ENCODE results near the gene WTIP.

Gene WTIP

DNA sequence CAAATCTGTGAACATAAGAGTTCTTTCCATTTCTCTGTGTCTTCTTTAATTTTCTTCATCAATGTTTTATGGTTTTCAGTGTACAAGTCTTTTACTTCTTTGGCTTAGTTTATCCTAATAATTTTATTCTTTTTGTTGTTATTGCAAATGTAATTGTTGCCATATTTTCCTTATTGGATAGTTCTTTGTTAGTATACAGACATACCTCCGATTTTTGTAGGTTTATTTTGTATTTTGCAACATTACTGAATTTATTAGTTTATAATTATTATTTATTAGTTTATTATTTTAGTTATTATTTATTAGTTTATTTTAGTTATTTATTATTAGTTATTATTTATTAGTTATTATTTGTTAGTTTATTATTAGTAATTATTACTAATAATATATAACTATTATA is 43.4 kb downstream of the WTIP start:
- TF ChIP-seq, protein P1, sequence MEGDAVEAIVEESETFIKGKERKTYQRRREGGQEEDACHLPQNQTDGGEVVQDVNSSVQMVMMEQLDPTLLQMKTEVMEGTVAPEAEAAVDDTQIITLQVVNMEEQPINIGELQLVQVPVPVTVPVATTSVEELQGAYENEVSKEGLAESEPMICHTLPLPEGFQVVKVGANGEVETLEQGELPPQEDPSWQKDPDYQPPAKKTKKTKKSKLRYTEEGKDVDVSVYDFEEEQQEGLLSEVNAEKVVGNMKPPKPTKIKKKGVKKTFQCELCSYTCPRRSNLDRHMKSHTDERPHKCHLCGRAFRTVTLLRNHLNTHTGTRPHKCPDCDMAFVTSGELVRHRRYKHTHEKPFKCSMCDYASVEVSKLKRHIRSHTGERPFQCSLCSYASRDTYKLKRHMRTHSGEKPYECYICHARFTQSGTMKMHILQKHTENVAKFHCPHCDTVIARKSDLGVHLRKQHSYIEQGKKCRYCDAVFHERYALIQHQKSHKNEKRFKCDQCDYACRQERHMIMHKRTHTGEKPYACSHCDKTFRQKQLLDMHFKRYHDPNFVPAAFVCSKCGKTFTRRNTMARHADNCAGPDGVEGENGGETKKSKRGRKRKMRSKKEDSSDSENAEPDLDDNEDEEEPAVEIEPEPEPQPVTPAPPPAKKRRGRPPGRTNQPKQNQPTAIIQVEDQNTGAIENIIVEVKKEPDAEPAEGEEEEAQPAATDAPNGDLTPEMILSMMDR (IDR thresholded peaks at IDR 0.05; ENCODE audit: extremely low read depth, insufficient read depth, missing control alignments), result no peak
- DNase-seq (ENCODE audit: low spot score), result no peak
- in situ Hi-C loops (cut with MboI; ENCODE audit: low pct_unique_long_range_greater_than_20kb, low sequenced_read_pairs, unreplicated experiment), result no loop called here

DNA sequence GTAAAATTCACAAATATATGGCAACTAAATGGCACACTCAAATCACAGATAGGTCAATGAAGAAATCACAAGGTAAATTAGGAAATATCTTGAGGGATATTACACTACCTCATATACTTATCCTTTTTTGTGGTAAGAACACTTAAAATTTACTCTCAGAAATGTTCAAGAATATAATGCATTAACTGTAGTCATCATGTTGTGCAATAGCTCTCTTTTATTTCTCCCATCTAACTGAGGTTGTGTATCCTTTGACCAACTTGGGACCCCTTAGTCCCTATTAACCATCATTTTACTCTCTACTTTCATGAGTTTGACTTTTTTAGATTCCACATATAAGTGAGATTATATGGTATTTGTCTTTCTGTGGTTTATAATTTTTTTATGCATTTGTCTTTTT is 52.6 kb downstream of the WTIP start:
- in situ Hi-C loops (cut with MboI; ENCODE audit: low pct_unique_long_range_greater_than_20kb, low sequenced_read_pairs, unreplicated experiment), result no loop called here
- no peak for DNase-seq (ENCODE audit: low spot score)
- TF ChIP-seq, protein P1 (IDR thresholded peaks at IDR 0.05; ENCODE audit: extremely low read depth, insufficient read depth, missing control alignments), result no peak

DNA sequence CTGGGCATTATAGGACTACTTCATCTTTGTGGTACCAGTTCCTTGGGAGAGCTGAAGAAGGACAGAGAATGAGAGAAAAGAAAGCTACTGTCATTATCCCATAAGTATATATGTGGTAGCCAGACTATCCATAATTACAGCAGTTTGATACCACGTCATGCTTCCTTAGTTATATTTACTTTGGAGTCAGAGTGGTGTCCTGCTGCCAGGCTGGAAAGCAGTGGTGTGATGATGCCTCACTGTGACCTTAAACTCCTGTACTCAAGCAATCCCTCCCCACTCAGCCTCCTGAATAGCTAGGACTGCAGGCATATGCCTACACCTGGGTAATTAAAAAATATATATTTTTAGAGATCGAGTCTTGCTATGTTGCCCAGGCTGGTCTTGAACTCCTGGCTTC is 57.8 kb downstream of the WTIP start:
- no peak for DNase-seq (ENCODE audit: low spot score)
- TF ChIP-seq, protein P1 (IDR thresholded peaks at IDR 0.05; ENCODE audit: extremely low read depth, insufficient read depth, missing control alignments), result no peak
- in situ Hi-C loops (cut with MboI; ENCODE audit: low pct_unique_long_range_greater_than_20kb, low sequenced_read_pairs, unreplicated experiment), result no loop called here

DNA sequence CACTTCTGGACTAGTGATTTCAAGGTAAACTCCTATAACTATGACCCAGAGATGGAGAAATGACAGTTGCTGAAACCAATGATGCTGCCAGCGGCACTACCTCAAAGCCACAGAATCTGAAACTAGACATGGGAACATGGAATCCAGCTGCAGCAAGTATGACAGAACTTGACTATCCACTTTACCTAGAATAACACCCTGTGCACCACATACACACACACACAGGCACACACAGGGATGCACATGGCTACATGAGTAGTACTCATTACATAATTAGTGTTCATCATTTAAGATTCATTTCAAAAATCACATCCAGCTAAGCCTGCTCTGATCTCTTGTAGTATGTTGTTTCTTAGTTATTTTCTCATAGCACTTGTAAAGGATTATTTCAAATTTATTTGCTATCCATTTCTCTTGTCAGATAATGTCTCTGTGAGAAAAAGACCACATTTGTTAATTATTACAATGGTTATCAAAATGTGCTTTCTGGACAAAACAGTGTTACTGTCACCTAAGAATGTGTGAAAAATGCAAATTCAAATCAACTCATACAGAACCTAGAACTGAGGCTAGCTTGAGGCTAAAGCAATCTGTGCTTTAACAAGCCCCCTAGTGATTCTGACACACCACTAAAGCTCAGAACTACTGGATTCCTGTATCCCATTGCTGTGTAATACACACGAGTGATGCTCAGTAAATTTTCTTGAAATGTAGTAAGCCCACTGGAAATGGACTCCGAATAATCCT is 59.4 kb downstream of the WTIP start:
- in situ Hi-C loops (cut with MboI; ENCODE audit: low pct_unique_long_range_greater_than_20kb, low sequenced_read_pairs, unreplicated experiment), result no loop called here
- no peak for DNase-seq (ENCODE audit: low spot score)
- TF ChIP-seq, protein P1 (IDR thresholded peaks at IDR 0.05; ENCODE audit: extremely low read depth, insufficient read depth, missing control alignments), result no peak

DNA sequence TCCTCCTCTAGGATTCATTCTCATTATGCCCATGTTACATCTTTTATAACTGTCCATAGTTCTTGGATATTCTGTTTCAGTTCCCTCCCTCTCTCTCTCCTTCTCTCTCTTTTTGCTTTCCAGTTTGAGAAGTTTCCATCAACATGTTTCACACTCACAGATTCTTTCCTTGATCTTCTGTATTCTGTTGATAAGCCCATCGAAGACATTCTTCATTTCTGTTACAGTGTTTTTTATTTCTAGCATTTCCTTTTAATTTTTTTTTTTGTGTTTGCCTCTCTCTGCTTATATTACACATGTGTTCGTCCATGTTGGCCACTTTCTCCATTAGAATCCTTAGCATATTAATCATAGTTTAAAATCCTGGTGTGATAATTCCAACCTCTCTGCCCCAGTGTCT is 68.3 kb downstream of the WTIP start:
- in situ Hi-C loops (cut with MboI; ENCODE audit: low pct_unique_long_range_greater_than_20kb, low sequenced_read_pairs, unreplicated experiment), result no loop called here
- TF ChIP-seq, protein P1 (IDR thresholded peaks at IDR 0.05; ENCODE audit: extremely low read depth, insufficient read depth, missing control alignments), result no peak
- DNase-seq (ENCODE audit: low spot score), result no peak

DNA sequence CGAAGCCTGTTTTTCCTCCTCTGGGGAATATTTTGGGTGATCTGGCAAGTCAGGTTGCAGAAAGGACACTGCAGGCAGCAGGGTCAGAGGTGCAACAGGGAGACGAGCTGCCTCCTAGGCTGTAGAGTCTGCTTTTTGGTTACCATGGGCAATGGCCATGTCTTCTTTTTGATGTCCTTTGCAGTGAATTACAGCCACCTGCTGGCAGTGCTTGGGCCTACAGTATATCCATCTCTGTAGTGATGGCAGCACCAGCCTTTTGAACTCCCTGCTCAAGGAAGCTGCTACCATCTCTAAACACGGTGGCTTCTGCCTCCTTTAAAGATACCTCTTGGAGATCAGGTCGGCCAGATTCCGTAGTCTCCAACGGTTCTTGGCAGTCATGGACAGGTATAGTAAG is 73.9 kb downstream of the WTIP start:
- TF ChIP-seq, protein P1 (IDR thresholded peaks at IDR 0.05; ENCODE audit: extremely low read depth, insufficient read depth, missing control alignments), result peak; percentile 26
- in situ Hi-C loops (cut with MboI; ENCODE audit: low pct_unique_long_range_greater_than_20kb, low sequenced_read_pairs, unreplicated experiment), result no loop called here
- DNase-seq (ENCODE audit: low spot score), result no peak

Data from GM13977 (cell line).